SK-N-DZ (cell line): ENCODE data around the gene TMBIM6. TPM values are rescaled to one million over a fixed set of nuclear protein-coding genes. Genes with fewer than 3 reads are reported as not detected.
"Not testable (repeated sequence)": the region's sequence is repeated elsewhere in the genome, so short reads cannot be mapped to it uniquely, and the experiment has no call there.

Source experiments
- DNase-seq: peaks from one replicate; pipeline ENCODE4 v3.0.0-alpha.2; 2015; ENCODE audit warnings: low spot score
- polyA plus RNA-seq, 2 experiments: library from polyadenylated mRNA; depleted of rRNA; stranded (reverse); fragments of >200 nt; gene quantifications; 2 replicates each; pipeline ENCODE4 v1.2.3, GENCODE V29; 2014

TMBIM6 gene
- polyA plus RNA-seq (2014; cell fraction: cytosol; rRNA removed), result 235 and 245 TPM in 2 replicates
- 116 and 133 TPM in 2 replicates for polyA plus RNA-seq (2014; cell fraction: nucleus; rRNA removed)

GRCh38 chr12:49740930-49741881 lies at the start of gene TMBIM6:
TMBIM6 (plus strand) TSS chr12:49741557; CDS start chr12:49752494, 10,937 bp downstream.
- DNase-seq, result peak; percentile 100

- DNase-seq, result no peak
Observed at GRCh38 chr12:49692851-49693250, 48.5 kb upstream of the TMBIM6 start.

- DNase-seq, result no peak
Observed at GRCh38 chr12:49693931-49694444, 47.4 kb upstream of the TMBIM6 start.

- no peak for DNase-seq
Observed at GRCh38 chr12:49696723-49697122, 44.6 kb upstream of the TMBIM6 start.

GRCh38 chr12:49697808-49698207 lies 43.5 kb upstream of the TMBIM6 start:
- DNase-seq, result no peak

GRCh38 chr12:49698619-49699545 lies 42.5 kb upstream of the TMBIM6 start:
- DNase-seq, result no peak

GRCh38 chr12:49702009-49702408 lies 39.3 kb upstream of the TMBIM6 start:
- DNase-seq, result no peak

GRCh38 chr12:49702676-49703215 lies 38.6 kb upstream of the TMBIM6 start:
- DNase-seq, result no peak

- DNase-seq, result no peak
Observed at GRCh38 chr12:49703647-49704137, 37.7 kb upstream of the TMBIM6 start.

GRCh38 chr12:49705479-49706134 lies 35.8 kb upstream of the TMBIM6 start:
- no peak for DNase-seq

GRCh38 chr12:49706351-49707127 lies 34.8 kb upstream of the TMBIM6 start:
- DNase-seq, result peak; percentile 49

GRCh38 chr12:49707128-49707811 lies 34.1 kb upstream of the TMBIM6 start, which contains the start of gene FMNL3:
FMNL3 (minus strand) TSS chr12:49707405; CDS start chr12:49707180, 225 bp downstream.
- DNase-seq, result peak; percentile 95

GRCh38 chr12:49707812-49708147 lies 33.6 kb upstream of the TMBIM6 start:
- no peak for DNase-seq

GRCh38 chr12:49708851-49709250 lies 32.5 kb upstream of the TMBIM6 start:
- no peak for DNase-seq

GRCh38 chr12:49713952-49714351 lies 27.4 kb upstream of the TMBIM6 start:
- DNase-seq, result not testable (repeated sequence)

GRCh38 chr12:49716553-49716952 lies 24.8 kb upstream of the TMBIM6 start:
- no peak for DNase-seq

- not testable (repeated sequence) for DNase-seq
Observed at GRCh38 chr12:49717800-49718199, 23.6 kb upstream of the TMBIM6 start.

GRCh38 chr12:49720214-49720613 lies 21.1 kb upstream of the TMBIM6 start:
- no peak for DNase-seq

- not testable (repeated sequence) for DNase-seq
Observed at GRCh38 chr12:49721355-49721754, 20.0 kb upstream of the TMBIM6 start.
